PC-9 (cell line): ENCODE data around the gene RAC3. TPM values are rescaled to one million over a fixed set of nuclear protein-coding genes. Genes with fewer than 3 reads are reported as not detected.
A peak's percentile ranks its signal among the peaks of the same experiment; 100 is the strongest.

Experiments
- BruUV-seq: library from RNA; stranded (reverse); fragments of 400-500 nt; replicated peaks from 2 replicates; lab custom pipeline; 2021; lab: Mats Ljungman, UMichigan
- CTCF ChIA-PET: fragments of 300-600 bp; sonication (Branson Sonifier 250); formaldehyde crosslinking; loops from one replicate; lab custom pipeline; 2022; ENCODE audit warnings: antibody characterized with exemption; lab: Charles Lee
- POLR2A ChIA-PET: fragments of 300-600 bp; sonication (Branson Sonifier 250); formaldehyde crosslinking; loops from one replicate; lab custom pipeline; 2022; ENCODE audit warnings: antibody characterized with exemption; ENCODE audit not compliant: unreplicated experiment; lab: Charles Lee
- DNase-seq, 2 experiments: peaks; one replicate each; pipeline versions ENCODE4 v3.0.0 to v3.0.0-alpha.2; 2015 to 2022; ENCODE audit warnings: mixed read lengths in 1 of 2
- H2AFZ ChIP-seq: fragments of 200-600 bp; sonication (generic); 2 replicates; pipeline ENCODE4 v1.8.1; 2017; ENCODE audit warnings: antibody characterized with exemption
- H3F3A ChIP-seq: fragments of 200-600 bp; sonication (generic); 2 replicates; pipeline ENCODE4 v1.8.1; 2017; ENCODE audit warnings: antibody characterized with exemption, mild to moderate bottlenecking, low read depth; ENCODE audit not compliant: insufficient read depth
- H3K27ac ChIP-seq: fragments of 200-600 bp; sonication (generic); 2 replicates; pipeline ENCODE4 v1.6.1; 2016; ENCODE audit warnings: mixed run types
- H3K27me3 ChIP-seq: fragments of 200-600 bp; sonication (generic); 2 replicates; pipeline ENCODE4 v1.6.1; 2016; ENCODE audit warnings: low read depth, mixed run types; ENCODE audit not compliant: insufficient read depth
- H3K36me3 ChIP-seq: fragments of 200-600 bp; sonication (generic); 2 replicates; pipeline ENCODE4 v1.6.1; 2016; ENCODE audit warnings: low read depth, mixed run types
- H3K4me1 ChIP-seq: fragments of 200-600 bp; sonication (generic); replicated peaks from 2 replicates; pipeline ENCODE4 v1.6.1; 2016; ENCODE audit warnings: mixed run types; ENCODE audit not compliant: insufficient read depth
- H3K4me2 ChIP-seq: fragments of 200-600 bp; sonication (generic); 2 replicates; pipeline ENCODE4 v1.6.1; 2017; ENCODE audit warnings: mixed run types
- H3K4me3 ChIP-seq: fragments of 200-600 bp; sonication (generic); 2 replicates; pipeline ENCODE4 v1.6.1; 2016; ENCODE audit warnings: mixed run types
- H3K79me2 ChIP-seq: fragments of 200-600 bp; sonication (generic); 2 replicates; pipeline ENCODE4 v1.6.1; 2017; ENCODE audit warnings: low read depth, mixed run types
- H3K9me2 ChIP-seq: fragments of 200-600 bp; sonication (generic); 2 replicates; pipeline ENCODE4 v1.8.1; 2017; ENCODE audit warnings: mild to moderate bottlenecking; ENCODE audit not compliant: insufficient read depth
- H3K9me3 ChIP-seq: fragments of 200-600 bp; sonication (generic); 2 replicates; pipeline ENCODE4 v1.8.1; 2016; ENCODE audit warnings: low read depth; ENCODE audit not compliant: insufficient read depth
- H4K20me1 ChIP-seq: fragments of 200-600 bp; sonication (generic); 2 replicates; pipeline ENCODE4 v1.8.1; 2017; ENCODE audit not compliant: insufficient read depth
- EZH2 ChIP-seq: fragments of 200-600 bp; sonication (generic); IDR thresholded peaks from 2 replicates; pipeline ENCODE4 v1.8.0; 2017; ENCODE audit warnings: antibody characterized with exemption, low read depth
- intact Hi-C: fragments of 100-400 bp; cut with micrococcal nuclease; formaldehyde crosslinking; loops from one replicate; pipeline ENCODE4 v1.10.0; 2022; ENCODE audit not compliant: unreplicated experiment
- total RNA-seq: library from RNA; stranded (reverse); gene quantifications from 2 replicates; pipeline ENCODE4 v1.2.3, GENCODE V29; 2021
- TF ChIP-seq, protein P1 (sequence below): fragments of 200-600 bp; sonication (generic); conservative IDR thresholded peaks from 2 replicates; pipeline ENCODE4 v1.6.1; 2017; ENCODE audit warnings: mixed run types, antibody characterized with exemption, mild to moderate bottlenecking, moderate library complexity

RAC3 gene
- total RNA-seq, 1 experiment from 2014 or later: 32.3 TPM

DNA sequence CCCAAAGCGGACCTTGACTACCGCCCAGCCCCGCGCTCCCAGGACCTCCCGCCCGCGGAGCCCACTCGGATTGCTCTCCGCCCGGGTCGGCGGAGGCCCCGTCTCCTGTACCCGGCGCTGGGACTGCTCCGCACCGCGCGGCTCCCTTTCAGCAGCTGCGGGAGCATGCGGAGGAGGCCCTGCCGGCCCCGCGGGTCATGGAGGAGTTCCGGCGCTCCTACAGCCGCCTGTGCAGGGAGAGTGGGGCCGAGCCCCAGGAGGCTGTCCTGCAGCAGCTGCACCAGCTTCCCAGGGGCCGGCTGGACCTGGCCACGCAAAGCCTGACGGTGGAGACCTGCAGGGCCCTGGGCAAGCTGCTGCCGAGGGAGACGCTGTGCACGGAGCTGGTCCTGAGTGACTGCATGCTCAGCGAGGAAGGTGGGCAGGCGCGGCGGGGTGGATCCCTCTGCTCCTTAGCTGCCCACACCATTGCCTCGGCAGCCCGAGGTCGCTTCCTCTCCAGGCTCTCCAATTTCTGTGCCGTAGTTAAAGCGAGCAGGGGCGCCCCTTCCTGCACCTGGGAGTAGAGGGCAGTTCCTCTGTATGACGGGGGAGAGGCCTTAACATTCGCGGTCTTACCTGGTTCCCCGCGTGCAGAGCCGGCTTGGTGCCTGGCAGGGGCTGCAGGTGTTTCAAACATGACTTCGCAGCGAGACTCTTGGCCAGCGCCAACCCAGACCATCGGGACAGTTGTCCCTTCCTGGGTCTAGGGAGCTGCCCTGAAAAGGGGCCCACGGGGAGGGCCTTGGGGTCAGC is 7.8 kb upstream of the RAC3 start:
- intact Hi-C loops: loop anchor here (1.0 to 5.0 kb wide), 6 partner anchors 8 to 341 kb away; partner anchors contain the start of genes ARHGDIA, ARL16, FASN and HGS
- H3K79me2 ChIP-seq: peaks cover 11% of the 10 kb centered on the region; the same call in 1 of the 2 replicates
- no peak for TF ChIP-seq EZH2
- TF ChIP-seq, protein P1, sequence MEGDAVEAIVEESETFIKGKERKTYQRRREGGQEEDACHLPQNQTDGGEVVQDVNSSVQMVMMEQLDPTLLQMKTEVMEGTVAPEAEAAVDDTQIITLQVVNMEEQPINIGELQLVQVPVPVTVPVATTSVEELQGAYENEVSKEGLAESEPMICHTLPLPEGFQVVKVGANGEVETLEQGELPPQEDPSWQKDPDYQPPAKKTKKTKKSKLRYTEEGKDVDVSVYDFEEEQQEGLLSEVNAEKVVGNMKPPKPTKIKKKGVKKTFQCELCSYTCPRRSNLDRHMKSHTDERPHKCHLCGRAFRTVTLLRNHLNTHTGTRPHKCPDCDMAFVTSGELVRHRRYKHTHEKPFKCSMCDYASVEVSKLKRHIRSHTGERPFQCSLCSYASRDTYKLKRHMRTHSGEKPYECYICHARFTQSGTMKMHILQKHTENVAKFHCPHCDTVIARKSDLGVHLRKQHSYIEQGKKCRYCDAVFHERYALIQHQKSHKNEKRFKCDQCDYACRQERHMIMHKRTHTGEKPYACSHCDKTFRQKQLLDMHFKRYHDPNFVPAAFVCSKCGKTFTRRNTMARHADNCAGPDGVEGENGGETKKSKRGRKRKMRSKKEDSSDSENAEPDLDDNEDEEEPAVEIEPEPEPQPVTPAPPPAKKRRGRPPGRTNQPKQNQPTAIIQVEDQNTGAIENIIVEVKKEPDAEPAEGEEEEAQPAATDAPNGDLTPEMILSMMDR: no peak
- H3K4me2 ChIP-seq: peak overlapping the region; percentile 85
- no peaks in the 10 kb centered on the region for H3K9me3 ChIP-seq
- H4K20me1 ChIP-seq: peaks cover 5% of the 10 kb centered on the region; the same call in 1 of the 2 replicates
- no peaks in the 10 kb centered on the region for H3K9me2 ChIP-seq
- BruUV-seq: no TSS peak
- ChIA-PET POLR2A (interaction anchor here (0.5 to 0.7 kb wide), 4 partner anchors 8 to 297 kb away, joined by 3 to 4 read pairs (median 4); partner anchors contain the start of gene RAC3), CTCF (interaction anchor here (0.7 to 3.2 kb wide), 5 partner anchors 14 to 98 kb away, joined by 3 to 18 read pairs (median 10); partner anchors contain the start of gene DCXR)
- no peaks in the 10 kb centered on the region for H3K36me3 ChIP-seq
- H3K4me1 ChIP-seq: peaks cover 6% of the 10 kb centered on the region; the same call in 1 of the 2 replicates
- peaks cover 6% of the 10 kb centered on the region; the same call in 1 of the 2 replicates for H3F3A ChIP-seq
- H3K27ac ChIP-seq: no peak overlapping the region
- peak overlapping the region; percentile 77 for H2AFZ ChIP-seq
- peak in 1 of 2 experiments; percentile 45 for DNase-seq
- peak overlapping the region; percentile 67 for H3K4me3 ChIP-seq
- H3K27me3 ChIP-seq: no peaks in the 10 kb centered on the region

- TF ChIP-seq, protein P1: no peak
- TF ChIP-seq EZH2: no peak
- no peak overlapping the region for H3K27ac ChIP-seq
- intact Hi-C loops: loop anchor here (5.0 kb wide), 1 partner anchor 343 kb away; the partner anchor contains the start of genes ARL16 and HGS
- no TSS peak for BruUV-seq
- H3K4me3 ChIP-seq: no peak overlapping the region
- no peak for DNase-seq
- H2AFZ ChIP-seq: no peak overlapping the region
- H3K27me3 ChIP-seq: no peaks in the 10 kb centered on the region
- ChIA-PET POLR2A (no interaction called here), CTCF (no interaction called here)
- no peaks in the 10 kb centered on the region for H3K36me3 ChIP-seq
- no peak overlapping the region for H3K4me2 ChIP-seq
- H3K9me2 ChIP-seq: no peaks in the 10 kb centered on the region
- H4K20me1 ChIP-seq: peaks cover 5% of the 10 kb centered on the region; the same call in 1 of the 2 replicates
- peaks cover 11% of the 10 kb centered on the region; the same call in 1 of the 2 replicates for H3K79me2 ChIP-seq
- peaks cover 6% of the 10 kb centered on the region; the same call in 1 of the 2 replicates for H3F3A ChIP-seq
- H3K9me3 ChIP-seq: no peaks in the 10 kb centered on the region
- H3K4me1 ChIP-seq: peaks cover 6% of the 10 kb centered on the region; the same call in 1 of the 2 replicates
Observed at GRCh38 chr17:82024859-82025258, 6.6 kb upstream of the RAC3 start.

DNA sequence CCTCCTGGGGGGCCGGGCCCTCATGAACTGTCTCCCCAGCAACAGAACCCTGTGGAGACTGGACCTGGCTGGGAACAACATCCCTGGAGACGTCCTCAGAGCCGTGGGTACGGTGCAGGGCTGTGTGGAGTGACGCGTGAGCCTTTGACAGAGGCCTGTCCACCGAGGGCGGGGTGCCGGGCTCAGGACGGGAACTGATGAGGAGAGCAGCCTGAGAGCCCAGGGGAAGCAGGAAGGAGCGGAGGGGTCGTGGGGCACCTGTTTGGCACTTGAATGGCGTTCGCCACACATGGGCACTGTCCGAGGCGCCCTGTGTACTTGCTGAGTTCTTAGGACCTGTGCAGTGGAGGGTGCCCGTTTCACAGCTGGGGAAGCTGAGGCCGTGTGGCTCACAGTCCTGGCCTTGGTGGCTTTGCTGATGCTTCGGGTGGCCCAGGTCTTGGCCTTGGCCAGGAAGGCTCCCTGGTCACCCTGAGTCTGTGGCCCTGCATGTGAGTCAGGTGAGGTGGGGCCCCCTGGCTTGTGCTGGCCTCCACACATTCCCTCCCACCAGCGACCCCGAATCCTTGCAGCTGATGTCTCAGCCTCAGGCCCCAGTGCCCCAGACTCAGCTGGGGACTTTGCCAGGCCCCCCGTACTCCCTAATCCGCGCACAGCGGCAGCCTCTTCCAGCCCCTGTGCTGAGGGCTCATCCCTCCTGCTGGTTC is 5.9 kb upstream of the RAC3 start:
- Histone ChIP-seq H3K4me1 (peaks cover 6% of the 10 kb centered on the region; the same call in 1 of the 2 replicates), H3K79me2 (peaks cover 11% of the 10 kb centered on the region; the same call in 1 of the 2 replicates), H3K9me2 (no peaks in the 10 kb centered on the region), H4K20me1 (peaks cover 5% of the 10 kb centered on the region; the same call in 1 of the 2 replicates), H3K9me3 (no peaks in the 10 kb centered on the region), H3K4me3 (no peak overlapping the region), H2AFZ (no peak overlapping the region), H3K4me2 (no peak overlapping the region), H3K36me3 (no peaks in the 10 kb centered on the region), H3K27ac (no peak overlapping the region), H3K27me3 (no peaks in the 10 kb centered on the region), H3F3A (peaks cover 6% of the 10 kb centered on the region; the same call in 1 of the 2 replicates)
- ChIA-PET CTCF (no interaction called here), POLR2A (no interaction called here)
- BruUV-seq: no TSS peak
- intact Hi-C loops: no loop called here
- TF ChIP-seq, protein P1: no peak
- TF ChIP-seq EZH2: no peak
- DNase-seq: no peak
